ENCODE results near the gene FOXB1.
A peak's percentile ranks its signal among the peaks of the same experiment; 100 is the strongest.

FOXB1 gene

GRCh38 chr15:60004009-60004845 lies at the start of gene FOXB1:
TSS of gene FOXB1 (plus strand) at chr15:60004311. CDS start at chr15:60004964, 653 bp downstream.
- DNase-seq: no peak

GRCh38 chr15:59958288-59958687 lies 45.8 kb upstream of the FOXB1 start:
- no peak for DNase-seq

GRCh38 chr15:59960318-59960717 lies 43.8 kb upstream of the FOXB1 start:
- DNase-seq: no peak

- no peak for DNase-seq
Observed at GRCh38 chr15:59963322-59963721, 40.8 kb upstream of the FOXB1 start.

- no peak for DNase-seq
Observed at GRCh38 chr15:59963925-59964324, 40.2 kb upstream of the FOXB1 start.

- no peak for DNase-seq
Observed at GRCh38 chr15:59965741-59966140, 38.4 kb upstream of the FOXB1 start.

- DNase-seq: no peak
Observed at GRCh38 chr15:59966262-59966661, 37.8 kb upstream of the FOXB1 start.

GRCh38 chr15:59968314-59968713 lies 35.8 kb upstream of the FOXB1 start:
- no peak for DNase-seq

- no peak for DNase-seq
Observed at GRCh38 chr15:59972241-59972640, 31.9 kb upstream of the FOXB1 start.

GRCh38 chr15:59976480-59977271 lies 27.4 kb upstream of the FOXB1 start:
- no peak for DNase-seq

GRCh38 chr15:59991834-59992233 lies 12.3 kb upstream of the FOXB1 start:
- no peak for DNase-seq

GRCh38 chr15:59993041-59993750 lies 10.9 kb upstream of the FOXB1 start:
- DNase-seq: no peak

GRCh38 chr15:59993950-59994401 lies 10.1 kb upstream of the FOXB1 start:
- no peak for DNase-seq

- no peak for DNase-seq
Observed at GRCh38 chr15:59994526-59994887, 9.6 kb upstream of the FOXB1 start.

- DNase-seq: no peak
Observed at GRCh38 chr15:59994888-59995557, 9.1 kb upstream of the FOXB1 start.

GRCh38 chr15:59995568-59996297 lies 8.4 kb upstream of the FOXB1 start:
- DNase-seq: no peak

- no peak for DNase-seq
Observed at GRCh38 chr15:59996298-59997041, 7.6 kb upstream of the FOXB1 start.

- DNase-seq: peak; percentile 59
Observed at GRCh38 chr15:59997070-59997701, 6.9 kb upstream of the FOXB1 start.

GRCh38 chr15:59998305-59998949 lies 5.7 kb upstream of the FOXB1 start:
- DNase-seq: no peak

- DNase-seq: no peak
Observed at GRCh38 chr15:59998950-59999611, 5.0 kb upstream of the FOXB1 start.

All from stimulated activated CD4-positive, alpha-beta T cell treated with anti-CD3 and anti-CD28 coated beads, Interleukin-12 subunit alpha, Interleukin-12 subunit beta, amount 100 ng/mL, for 4 hours (primary cell).